Endothelial cell of umbilical vein (primary cell): Measurements from ENCODE around the gene TRAPPC3L. TPM values are rescaled to one million over a fixed set of nuclear protein-coding genes. Genes with fewer than 3 reads are reported as not detected.

Experiments used
- BruUV-seq: library from RNA; stranded (reverse); fragments of 400-500 nt; replicated peaks from 2 replicates; lab custom pipeline; 2021; lab: Mats Ljungman, UMichigan
- CTCF ChIA-PET: fragments of 300-600, 350-600 bp; sonication (Branson Sonifier 250); formaldehyde crosslinking; loops from one replicate; lab custom pipeline; 2021; ENCODE audit warnings: antibody characterized with exemption, inconsistent platforms; lab: Charles Lee
- POLR2A ChIA-PET: fragments of 300-600, 350-600 bp; sonication (Branson Sonifier 250); formaldehyde crosslinking; loops from one replicate; lab custom pipeline; 2021; ENCODE audit warnings: antibody characterized with exemption, inconsistent platforms; lab: Charles Lee
- DNase-seq: peaks from one replicate; pipeline ENCODE4 v3.0.0-alpha.2; 2011; ENCODE audit warnings: low read depth, low spot score
- FAIRE-seq: peaks from 2 replicates; lab custom pipeline; 2011; peaks lifted over from hg19 to GRCh38; lab: Jason Lieb, UNC
- H2AFZ ChIP-seq: 2 replicates; pipeline ENCODE4 v1.6.0; 2012; ENCODE audit warnings: low read depth, low read length, control low read depth, inconsistent platforms
- H3K27ac ChIP-seq: 2 replicates; pipeline ENCODE4 v1.5.1; 2011; ENCODE audit warnings: low read depth, mild to moderate bottlenecking, control low read depth, low read length, moderate library complexity; ENCODE audit not compliant: insufficient read depth
- H3K27me3 ChIP-seq, 2 experiments: 2 replicates each; pipeline versions ENCODE4 v1.6.0 to v1.6.1; 2011; ENCODE audit warnings: low read length in 2 of 2, mixed read lengths in 1 of 2; ENCODE audit not compliant: control insufficient read depth in 2 of 2, insufficient read depth in 2 of 2
- H3K36me3 ChIP-seq, 2 experiments: 2 replicates in 1 of 2; 3 replicates in 1 of 2; pipeline ENCODE4 v1.5.1; 2011; ENCODE audit warnings: low read length in 2 of 2, mild to moderate bottlenecking in 1 of 2, moderate library complexity in 1 of 2; ENCODE audit not compliant: control insufficient read depth in 2 of 2, insufficient read depth in 2 of 2; ENCODE audit errors: extremely low read depth in 1 of 2
- H3K4me1 ChIP-seq: 3 replicates; pipeline ENCODE4 v1.5.1; 2011; ENCODE audit warnings: mild to moderate bottlenecking, low read length; ENCODE audit not compliant: control insufficient read depth, insufficient read depth; ENCODE audit errors: extremely low read depth
- H3K4me2 ChIP-seq: 2 replicates; pipeline ENCODE4 v1.6.1; 2011; ENCODE audit warnings: low read length, control low read depth, mixed read lengths; ENCODE audit not compliant: insufficient read depth
- H3K4me3 ChIP-seq, 3 experiments: fragments of 200-600 bp in 1 of 3; sonication (generic), shearing (Covaris generic) in 1 of 3; replicated peaks in 1 of 3; 2 replicates each; pipeline ENCODE4 v1.5.1; 2011 to 2016; ENCODE audit warnings: control low read depth in 3 of 3, low read length in 3 of 3, mild to moderate bottlenecking in 2 of 3, inconsistent platforms in 1 of 3, low read depth in 1 of 3, moderate library complexity in 1 of 3; ENCODE audit not compliant: insufficient read depth in 1 of 3
- H3K79me2 ChIP-seq: 2 replicates; pipeline ENCODE4 v1.6.0; 2012; ENCODE audit warnings: low read length, inconsistent platforms; ENCODE audit not compliant: control insufficient read depth, insufficient read depth
- H3K9ac ChIP-seq: replicated peaks from 2 replicates; pipeline ENCODE3; 2011; ENCODE audit warnings: low read length, control low read depth; ENCODE audit not compliant: insufficient read depth; ENCODE audit errors: extremely low read depth
- H3K9me1 ChIP-seq: replicated peaks from 3 replicates; pipeline ENCODE4 v1.6.0; 2011; ENCODE audit warnings: mild to moderate bottlenecking, low read length; ENCODE audit not compliant: control insufficient read depth, insufficient read depth; ENCODE audit errors: extremely low read depth
- H3K9me3 ChIP-seq: replicated peaks from 2 replicates; pipeline ENCODE4 v1.5.1; 2012; ENCODE audit warnings: low read length, inconsistent platforms; ENCODE audit not compliant: control insufficient read depth, insufficient read depth
- H4K20me1 ChIP-seq: replicated peaks from 2 replicates; pipeline ENCODE3; 2011; ENCODE audit warnings: mild to moderate bottlenecking, low read length; ENCODE audit not compliant: control insufficient read depth, insufficient read depth; ENCODE audit errors: extremely low read depth
- EZH2 ChIP-seq: IDR thresholded peaks from 2 replicates; pipeline ENCODE4 v1.6.1; 2012; ENCODE audit warnings: borderline replicate concordance, low read depth, mild to moderate bottlenecking, moderate library complexity, low read length, inconsistent platforms; ENCODE audit not compliant: severe bottlenecking
- FOS ChIP-seq: IDR thresholded peaks from 2 replicates; pipeline ENCODE4 v1.6.1; 2011; ENCODE audit warnings: mild to moderate bottlenecking, low read length, moderate library complexity, borderline replicate concordance; ENCODE audit not compliant: insufficient read depth
- POLR2AphosphoS5 ChIP-seq: IDR thresholded peaks from 2 replicates; pipeline ENCODE4 v1.6.1; 2012; ENCODE audit warnings: low read depth, mild to moderate bottlenecking, control low read depth, low read length, moderate library complexity; ENCODE audit not compliant: insufficient read depth
- dilution Hi-C: fragments of 300-500 bp; cut with MboI; formaldehyde crosslinking; loops from one replicate; pipeline ENCODE4 v1.15.0; 2019; ENCODE audit warnings: low sequenced_read_pairs; ENCODE audit not compliant: extremely low pct_ligation_motif_present
- intact Hi-C: fragments of 100-400 bp; cut with micrococcal nuclease; formaldehyde crosslinking; loops from one replicate; pipeline ENCODE4 v1.10.0; 2022
- polyA plus RNA-seq, 4 experiments: library from polyadenylated mRNA; depleted of rRNA in 3 of 4; stranded (reverse) in 3 of 4; unstranded in 1 of 4; fragments of >200 nt; gene quantifications; 2 replicates each; pipeline versions ENCODE4 v1.2.1 to v1.2.3, GENCODE V29; 2011 to 2012; ENCODE audit warnings: missing spikeins in 1 of 4
- total RNA-seq: library from RNA; stranded (reverse); gene quantifications from 2 replicates; pipeline ENCODE4 v1.2.3, GENCODE V29; 2021
- TF ChIP-seq, protein P1 (sequence below): IDR thresholded peaks from 2 replicates; pipeline ENCODE4 v1.6.1; 2011; ENCODE audit not compliant: insufficient read depth, insufficient read length

Gene TRAPPC3L
- total and polyA plus RNA-seq, 2 donors (not counting 3 experiments of a cell fraction or from before 2014, with no cell fraction given) = 0.38 TPM; not detected in 1

DNA sequence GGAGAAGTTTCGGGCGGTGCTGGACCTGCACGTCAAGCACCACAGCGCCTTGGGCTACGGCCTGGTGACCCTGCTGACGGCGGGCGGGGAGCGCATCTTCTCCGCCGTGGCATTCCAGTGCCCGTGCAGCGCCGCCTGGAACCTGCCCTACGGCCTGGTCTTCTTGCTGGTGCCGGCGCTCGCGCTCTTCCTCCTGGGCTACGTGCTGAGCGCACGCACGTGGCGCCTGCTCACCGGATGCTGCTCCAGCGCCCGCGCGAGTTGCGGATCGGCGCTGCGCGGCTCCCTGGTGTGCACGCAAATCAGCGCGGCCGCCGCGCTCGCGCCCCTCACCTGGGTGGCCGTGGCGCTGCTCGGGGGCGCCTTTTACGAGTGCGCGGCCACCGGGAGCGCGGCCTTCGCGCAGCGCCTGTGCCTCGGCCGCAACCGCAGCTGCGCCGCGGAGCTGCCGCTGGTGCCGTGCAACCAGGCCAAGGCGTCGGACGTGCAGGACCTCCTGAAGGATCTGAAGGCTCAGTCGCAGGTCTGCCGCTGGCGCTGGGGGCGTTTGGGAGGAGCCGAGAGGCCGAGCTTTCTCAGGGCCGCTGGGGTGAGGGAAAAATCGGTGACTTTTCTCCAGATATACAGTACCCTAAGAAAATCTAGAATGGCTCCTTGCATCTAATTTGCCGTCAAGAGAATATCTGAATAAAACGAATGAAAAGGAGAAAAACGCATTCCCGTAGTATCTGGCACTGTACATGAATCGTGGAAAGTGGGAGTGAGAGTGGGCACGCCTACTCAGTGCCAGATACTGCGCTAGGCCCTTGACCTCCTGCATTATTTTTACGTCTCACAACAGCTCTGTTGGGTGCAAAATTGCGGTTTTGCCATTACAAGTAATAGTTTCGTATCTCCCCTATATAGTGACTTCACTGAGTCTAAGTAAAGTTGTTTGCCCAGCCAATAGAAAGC, 83.3 kb downstream of the TRAPPC3L start:
- H3K9me1 ChIP-seq = no peaks in the 10 kb centered on the region
- ChIA-PET CTCF (interaction anchor here (1.2 to 2.0 kb wide), 6 partner anchors 17 to 175 kb away, joined by 3 to 6 read pairs (median 4); partner anchors contain the start of gene CALHM5), POLR2A (no interaction called here)
- TF ChIP-seq, protein P1, sequence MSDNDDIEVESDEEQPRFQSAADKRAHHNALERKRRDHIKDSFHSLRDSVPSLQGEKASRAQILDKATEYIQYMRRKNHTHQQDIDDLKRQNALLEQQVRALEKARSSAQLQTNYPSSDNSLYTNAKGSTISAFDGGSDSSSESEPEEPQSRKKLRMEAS = peak; percentile 72
- TF ChIP-seq POLR2AphosphoS5 = no peak
- peak; percentile 30 for TF ChIP-seq FOS
- no peak for TF ChIP-seq EZH2
- FAIRE-seq (peak; percentile 24), DNase-seq (peak; percentile 49)
- intact Hi-C loops (loop anchor here (5.0 kb wide), 1 partner anchor 175 kb away; no protein-coding TSS in a partner anchor), dilution Hi-C loops (no loop called here)
- H3K9me3 ChIP-seq = no peaks in the 10 kb centered on the region
- BruUV-seq = no TSS peak
- H3K27me3 ChIP-seq = peaks cover 23 to 26% of the 10 kb centered on the region in 2 experiments
- peak overlapping the region; percentile 86 for H2AFZ ChIP-seq
- peak overlapping the region; percentile 64 for H3K4me2 ChIP-seq
- H3K4me1 ChIP-seq = peaks cover 8% of the 10 kb centered on the region
- H3K9ac ChIP-seq = no peak overlapping the region
- H3K79me2 ChIP-seq = no peaks in the 10 kb centered on the region
- no peaks in the 10 kb centered on the region for H4K20me1 ChIP-seq
- no peak overlapping the region for H3K27ac ChIP-seq
- peak overlapping the region in 2 of 3 experiments; percentile 10 to 31 for H3K4me3 ChIP-seq
- H3K36me3 ChIP-seq = no peaks in the 10 kb centered on the region
